Stimulated activated CD8-positive, alpha-beta memory T cell treated with anti-CD3 and anti-CD28 coated beads, Interleukin-7, amount 100 ng/mL, for 48 hours (primary cell): ENCODE measurements around the gene SIDT1.

ENCODE experiments used
- DNase-seq, 2 donors: peaks; one replicate each; pipeline ENCODE4 v3.0.0-alpha.2; 2020; ENCODE audit warnings: low read depth in 1 of 2; ENCODE audit errors: extremely low read depth in 1 of 2

Gene SIDT1

GRCh38 chr3:113668015-113668414, 135.7 kb downstream of the SIDT1 start:
- DNase-seq = no peak

DNA sequence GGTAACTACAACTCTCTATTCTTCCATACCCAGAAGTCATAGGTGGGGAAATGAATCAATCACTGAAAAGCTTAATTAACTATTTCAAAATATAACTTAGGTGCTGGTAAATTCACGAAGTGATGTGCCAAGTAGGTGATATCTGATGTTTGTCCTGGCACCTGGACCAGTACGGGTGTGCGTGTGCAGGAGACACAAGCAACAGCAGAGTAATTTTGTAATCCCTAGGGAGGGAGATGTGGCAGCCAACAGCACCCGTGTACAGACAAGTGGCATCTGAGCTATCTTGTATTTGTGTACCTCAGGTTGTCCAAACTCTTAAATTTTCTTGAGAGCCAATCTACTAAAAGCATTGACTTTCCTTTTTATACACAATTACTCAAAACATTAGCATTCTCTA, 141.2 kb downstream of the SIDT1 start:
- DNase-seq = no peak

- no peak for DNase-seq
Observed at GRCh38 chr3:113676261-113676660, 143.9 kb downstream of the SIDT1 start.

DNA sequence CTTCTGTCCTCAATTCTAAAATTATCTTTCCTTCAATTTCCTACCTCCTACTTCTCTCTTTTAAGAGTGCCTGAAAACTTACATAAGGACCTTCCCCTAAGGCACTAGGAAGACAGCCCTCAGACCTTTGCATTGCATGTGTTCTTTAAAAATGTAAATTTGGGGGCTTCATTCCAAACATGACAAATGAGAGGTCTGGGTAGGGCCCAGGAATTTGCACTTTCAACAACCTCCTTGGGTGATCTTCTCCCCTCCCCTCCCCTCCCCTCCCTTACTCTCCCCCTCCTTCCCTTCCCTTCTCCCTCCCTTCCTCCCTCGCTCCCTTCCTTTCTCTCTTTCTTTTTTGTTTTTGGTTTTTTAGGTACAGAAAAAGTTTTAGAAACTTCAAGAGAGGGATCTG, 145.4 kb downstream of the SIDT1 start:
- DNase-seq = no peak

DNA sequence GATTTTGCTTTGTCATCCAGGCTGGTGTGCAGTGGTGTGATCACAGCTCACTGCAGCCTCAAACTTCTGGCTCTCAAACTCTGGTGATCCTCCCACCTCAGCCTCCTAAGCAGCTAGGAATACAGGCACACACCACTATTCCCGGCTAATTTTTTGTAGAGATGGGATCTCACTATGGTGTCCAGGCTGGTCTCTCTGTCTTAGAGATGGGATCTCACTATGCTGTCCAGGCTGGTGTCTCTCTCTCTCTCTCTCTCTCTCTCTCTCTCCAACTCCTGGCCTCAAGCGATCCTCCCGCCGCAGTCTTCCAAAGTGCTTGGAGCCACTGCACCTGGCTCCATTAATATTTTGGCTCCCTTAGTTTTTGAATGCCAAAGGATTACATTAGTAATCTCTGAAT, 146.4 kb downstream of the SIDT1 start:
- DNase-seq = no peak
